Caco-2 (cell line): ENCODE measurements around the gene P2RY2. TPM values are rescaled to one million over a fixed set of nuclear protein-coding genes. Genes with fewer than 3 reads are reported as not detected.

Experiments
- BruUV-seq: library from RNA; stranded (reverse); fragments of 400-500 nt; replicated peaks from 2 replicates; lab custom pipeline; 2021; lab: Mats Ljungman, UMichigan
- CTCF ChIA-PET: fragments of 300-600 bp; sonication (Branson Sonifier 250); formaldehyde crosslinking; loops from one replicate; lab custom pipeline; 2022; ENCODE audit warnings: antibody characterized with exemption; lab: Charles Lee
- POLR2A ChIA-PET: fragments of 300-600 bp; sonication (Branson Sonifier 250); formaldehyde crosslinking; loops from one replicate; lab custom pipeline; 2022; ENCODE audit warnings: antibody characterized with exemption; lab: Charles Lee
- DNase-seq, 2 experiments: peaks; one replicate each; pipeline versions ENCODE4 v3.0.0 to v3.0.0-alpha.2; 2020 to 2022
- H3K27me3 ChIP-seq: replicated peaks from 2 replicates; pipeline ENCODE4 v1.6.0; 2011; ENCODE audit warnings: low read length; ENCODE audit not compliant: control insufficient read depth, insufficient read depth
- H3K36me3 ChIP-seq: 2 replicates; pipeline ENCODE4 v1.5.1; 2011; ENCODE audit warnings: low read length; ENCODE audit not compliant: control insufficient read depth, insufficient read depth
- H3K4me1 ChIP-seq: fragments of 250-450 bp; sonication (Bioruptor Pico); 2 replicates; pipeline ENCODE4 v1.5.1; 2020; ENCODE audit warnings: mild to moderate bottlenecking
- H3K4me3 ChIP-seq: 2 replicates; pipeline ENCODE4 v1.5.1; 2011; ENCODE audit warnings: low read depth, mild to moderate bottlenecking, control low read depth, low read length
- H3K9me3 ChIP-seq: fragments of 250-450 bp; sonication (Bioruptor Pico); 2 replicates; pipeline ENCODE4 v1.5.1; 2020; ENCODE audit warnings: mild to moderate bottlenecking, moderate library complexity
- H3K27ac Mint-ChIP-seq: one replicate; pipeline ENCODE4 v1.8.0; 2022; ENCODE audit warnings: mixed read lengths; ENCODE audit not compliant: unreplicated experiment
- H3K27me3 Mint-ChIP-seq: one replicate; pipeline ENCODE4 v1.8.0; 2022; ENCODE audit warnings: mixed read lengths; ENCODE audit not compliant: insufficient read depth, unreplicated experiment
- H3K36me3 Mint-ChIP-seq: one replicate; pipeline ENCODE4 v1.8.0; 2022; ENCODE audit warnings: mild to moderate bottlenecking, mixed read lengths; ENCODE audit not compliant: insufficient read depth, unreplicated experiment
- H3K4me1 Mint-ChIP-seq: one replicate; pipeline ENCODE4 v1.8.0; 2022; ENCODE audit warnings: low read depth, mixed read lengths; ENCODE audit not compliant: unreplicated experiment
- H3K4me3 Mint-ChIP-seq: one replicate; pipeline ENCODE4 v1.8.0; 2022; ENCODE audit warnings: mild to moderate bottlenecking, moderate library complexity, mixed read lengths; ENCODE audit not compliant: unreplicated experiment
- H3K9me3 Mint-ChIP-seq: one replicate; pipeline ENCODE4 v1.8.0; 2022; ENCODE audit warnings: mixed read lengths; ENCODE audit not compliant: unreplicated experiment
- CTCF ChIP-seq, 2 experiments: fragments of 200-600 bp in 1 of 2; IDR thresholded peaks; 1 replicate in 1 of 2; 2 replicates in 1 of 2; pipeline versions ENCODE4 v1.5.1 to v1.8.0; 2011 to 2022; ENCODE audit warnings: antibody characterized with exemption in 1 of 2, control low read depth in 1 of 2, inconsistent platforms in 1 of 2, low read depth in 1 of 2, low read length in 1 of 2, mild to moderate bottlenecking in 1 of 2, moderate library complexity in 1 of 2; ENCODE audit not compliant: insufficient read depth in 1 of 2, severe bottlenecking in 1 of 2, unreplicated experiment in 1 of 2
- intact Hi-C: fragments of 100-400 bp; cut with micrococcal nuclease; formaldehyde crosslinking; loops from one replicate; pipeline ENCODE4 v1.10.0; 2022; ENCODE audit not compliant: unreplicated experiment
- total RNA-seq: library from RNA; stranded (reverse); gene quantifications from 2 replicates; pipeline ENCODE4 v1.2.3, GENCODE V29; 2022

The P2RY2 gene
- total RNA-seq, 1 experiment from 2014 or later: 10.4 TPM

- H3K4me1 ChIP-seq: peaks cover 29% of the 10 kb centered on the region
- no peaks in the 10 kb centered on the region for H3K27me3 ChIP-seq
- H3K9me3 ChIP-seq: 0 out of 2 replicates have a peak, but pooled peaks cover 4% of the 10 kb centered on the region
- intact Hi-C loops: no loop called here
- peaks cover 26% of the 10 kb centered on the region for H3K4me1 Mint-ChIP-seq
- no peaks in the 10 kb centered on the region for H3K9me3 Mint-ChIP-seq
- no peaks in the 10 kb centered on the region for H3K27me3 Mint-ChIP-seq
- no peaks in the 10 kb centered on the region for H3K36me3 ChIP-seq
- BruUV-seq: no TSS peak
- no peak for DNase-seq
- ChIA-PET CTCF (no interaction called here), POLR2A (no interaction called here)
- H3K4me3 Mint-ChIP-seq: no peak overlapping the region
- peaks cover 7% of the 10 kb centered on the region for H3K36me3 Mint-ChIP-seq
- no peak for TF ChIP-seq CTCF (IDR thresholded peaks at IDR 0.05; ENCODE audit: insufficient read depth in 1 of 2, low read depth in 1 of 2, low read length in 1 of 2, severe bottlenecking in 1 of 2, unreplicated experiment in 1 of 2)
- no peak overlapping the region for H3K4me3 ChIP-seq
- no peak overlapping the region for H3K27ac Mint-ChIP-seq
Measured at GRCh38 chr11:73209892-73210291, 8.2 kb upstream of the P2RY2 start.

GRCh38 chr11:73210916-73211667 is 7.0 kb upstream of the P2RY2 start:
- intact Hi-C loops: no loop called here
- H3K27me3 Mint-ChIP-seq: no peaks in the 10 kb centered on the region
- CTCF ChIA-PET: no interaction called here

More at GRCh38 chr11:73210916-73211667, 7.0 kb upstream of the P2RY2 start:
- Mint-ChIP-seq H3K4me3 (no peak overlapping the region), H3K36me3 (no peaks in the 10 kb centered on the region), H3K27ac (no peak overlapping the region), H3K9me3 (no peaks in the 10 kb centered on the region), H3K4me1 (peaks cover 14% of the 10 kb centered on the region)
- 0 out of 2 replicates have a peak, but pooled peaks cover 4% of the 10 kb centered on the region for H3K9me3 ChIP-seq
- no peaks in the 10 kb centered on the region for H3K27me3 ChIP-seq
- BruUV-seq: no TSS peak
- H3K36me3 ChIP-seq: no peaks in the 10 kb centered on the region
- H3K4me1 ChIP-seq: peaks cover 17% of the 10 kb centered on the region
- no peak for TF ChIP-seq CTCF (IDR thresholded peaks at IDR 0.05; ENCODE audit: insufficient read depth in 1 of 2, low read depth in 1 of 2, low read length in 1 of 2, severe bottlenecking in 1 of 2, unreplicated experiment in 1 of 2)
- H3K4me3 ChIP-seq: no peak overlapping the region
- POLR2A ChIA-PET: no interaction called here
- no peak for DNase-seq
